ENCODE results near the gene RALGPS1. TPM values are rescaled to one million over a fixed set of nuclear protein-coding genes. Genes with fewer than 3 reads are reported as not detected.

The RALGPS1 gene
- total RNA-seq, 1 donor = 2.9 TPM

GRCh38 chr9:126952205-126952977 lies 37.8 kb downstream of the RALGPS1 start:
- no peak overlapping the region for H3K4me3 ChIP-seq (ENCODE audit: low read depth, low read length)
- TF ChIP-seq, protein P1, sequence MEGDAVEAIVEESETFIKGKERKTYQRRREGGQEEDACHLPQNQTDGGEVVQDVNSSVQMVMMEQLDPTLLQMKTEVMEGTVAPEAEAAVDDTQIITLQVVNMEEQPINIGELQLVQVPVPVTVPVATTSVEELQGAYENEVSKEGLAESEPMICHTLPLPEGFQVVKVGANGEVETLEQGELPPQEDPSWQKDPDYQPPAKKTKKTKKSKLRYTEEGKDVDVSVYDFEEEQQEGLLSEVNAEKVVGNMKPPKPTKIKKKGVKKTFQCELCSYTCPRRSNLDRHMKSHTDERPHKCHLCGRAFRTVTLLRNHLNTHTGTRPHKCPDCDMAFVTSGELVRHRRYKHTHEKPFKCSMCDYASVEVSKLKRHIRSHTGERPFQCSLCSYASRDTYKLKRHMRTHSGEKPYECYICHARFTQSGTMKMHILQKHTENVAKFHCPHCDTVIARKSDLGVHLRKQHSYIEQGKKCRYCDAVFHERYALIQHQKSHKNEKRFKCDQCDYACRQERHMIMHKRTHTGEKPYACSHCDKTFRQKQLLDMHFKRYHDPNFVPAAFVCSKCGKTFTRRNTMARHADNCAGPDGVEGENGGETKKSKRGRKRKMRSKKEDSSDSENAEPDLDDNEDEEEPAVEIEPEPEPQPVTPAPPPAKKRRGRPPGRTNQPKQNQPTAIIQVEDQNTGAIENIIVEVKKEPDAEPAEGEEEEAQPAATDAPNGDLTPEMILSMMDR (IDR thresholded peaks at IDR 0.05; ENCODE audit: insufficient read depth, low read length) = no peak
- peak; percentile 63 for DNase-seq (ENCODE audit: low read depth)

GRCh38 chr9:126953041-126953809 lies 38.6 kb downstream of the RALGPS1 start:
- H3K4me3 ChIP-seq (ENCODE audit: low read depth, low read length) = no peak overlapping the region
- peak; percentile 63 for DNase-seq (ENCODE audit: low read depth)
- TF ChIP-seq, protein P1 (IDR thresholded peaks at IDR 0.05; ENCODE audit: insufficient read depth, low read length) = no peak

GRCh38 chr9:126955811-126956210 lies 41.2 kb downstream of the RALGPS1 start:
- H3K4me3 ChIP-seq (ENCODE audit: low read depth, low read length) = no peak overlapping the region
- DNase-seq (ENCODE audit: low read depth) = no peak
- TF ChIP-seq, protein P1 (IDR thresholded peaks at IDR 0.05; ENCODE audit: insufficient read depth, low read length) = no peak

- TF ChIP-seq, protein P1 (IDR thresholded peaks at IDR 0.05; ENCODE audit: insufficient read depth, low read length) = no peak
- peak; percentile 71 for DNase-seq (ENCODE audit: low read depth)
- H3K4me3 ChIP-seq (ENCODE audit: low read depth, low read length) = no peak overlapping the region
Observed at GRCh38 chr9:126956917-126957686, 42.5 kb downstream of the RALGPS1 start.

DNA sequence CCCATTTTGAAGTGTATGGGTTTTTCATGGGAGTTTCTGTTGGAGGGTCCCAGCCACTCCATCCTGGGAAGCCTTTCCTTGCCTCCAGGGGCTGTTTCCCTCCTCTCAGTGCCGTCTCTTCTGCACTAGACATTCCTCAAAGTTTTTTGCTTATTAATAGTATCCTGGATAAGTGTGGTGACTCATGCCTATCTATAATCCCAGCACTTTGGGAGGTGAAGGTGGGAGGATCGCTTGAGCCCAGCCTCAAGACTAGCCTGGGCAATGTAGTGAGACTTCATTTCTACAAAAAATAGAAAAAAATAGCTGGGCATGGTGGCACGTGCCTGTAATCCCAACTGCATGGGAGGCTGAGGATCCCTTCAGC lies 43.1 kb downstream of the RALGPS1 start:
- TF ChIP-seq, protein P1 (IDR thresholded peaks at IDR 0.05; ENCODE audit: insufficient read depth, low read length) = no peak
- no peak overlapping the region for H3K4me3 ChIP-seq (ENCODE audit: low read depth, low read length)
- peak; percentile 45 for DNase-seq (ENCODE audit: low read depth)

GRCh38 chr9:126959336-126959735 lies 44.8 kb downstream of the RALGPS1 start:
- TF ChIP-seq, protein P1 (IDR thresholded peaks at IDR 0.05; ENCODE audit: insufficient read depth, low read length) = no peak
- no peak overlapping the region for H3K4me3 ChIP-seq (ENCODE audit: low read depth, low read length)
- DNase-seq (ENCODE audit: low read depth) = no peak

Data from fibroblast of the aortic adventitia (primary cell).